BLaER1 (cell line): ENCODE measurements around the gene UBASH3A.
A peak's percentile ranks its signal among the peaks of the same experiment; 100 is the strongest.

Experiments
- H3K27ac ChIP-seq: shearing (Covaris generic); formaldehyde crosslinking; 2 replicates; pipeline ENCODE4 v1.8.1; 2022
- H3K27me3 ChIP-seq: shearing (Covaris generic); formaldehyde crosslinking; 2 replicates; pipeline ENCODE4 v1.8.1; 2022
- H3K36me3 ChIP-seq: shearing (Covaris generic); formaldehyde crosslinking; 2 replicates; pipeline ENCODE4 v1.8.1; 2022
- H3K4me1 ChIP-seq: shearing (Covaris generic); formaldehyde crosslinking; 2 replicates; pipeline ENCODE4 v1.8.1; 2022
- H3K4me2 ChIP-seq: shearing (Covaris generic); formaldehyde crosslinking; 2 replicates; pipeline ENCODE4 v1.8.1; 2022
- H3K4me3 ChIP-seq: shearing (Covaris generic); formaldehyde crosslinking; 2 replicates; pipeline ENCODE4 v1.8.1; 2022
- H3K9ac ChIP-seq: shearing (Covaris generic); formaldehyde crosslinking; 2 replicates; pipeline ENCODE4 v1.8.1; 2022
- H3K9me3 ChIP-seq: shearing (Covaris generic); formaldehyde crosslinking; 2 replicates; pipeline ENCODE4 v1.8.1; 2022
- H4K20me1 ChIP-seq: shearing (Covaris generic); formaldehyde crosslinking; 2 replicates; pipeline ENCODE4 v1.8.1; 2022
- Cebpa-rat ChIP-seq: shearing (Covaris generic); IDR thresholded peaks from 2 replicates; pipeline ENCODE4 v1.8.1; 2022

UBASH3A gene

DNA sequence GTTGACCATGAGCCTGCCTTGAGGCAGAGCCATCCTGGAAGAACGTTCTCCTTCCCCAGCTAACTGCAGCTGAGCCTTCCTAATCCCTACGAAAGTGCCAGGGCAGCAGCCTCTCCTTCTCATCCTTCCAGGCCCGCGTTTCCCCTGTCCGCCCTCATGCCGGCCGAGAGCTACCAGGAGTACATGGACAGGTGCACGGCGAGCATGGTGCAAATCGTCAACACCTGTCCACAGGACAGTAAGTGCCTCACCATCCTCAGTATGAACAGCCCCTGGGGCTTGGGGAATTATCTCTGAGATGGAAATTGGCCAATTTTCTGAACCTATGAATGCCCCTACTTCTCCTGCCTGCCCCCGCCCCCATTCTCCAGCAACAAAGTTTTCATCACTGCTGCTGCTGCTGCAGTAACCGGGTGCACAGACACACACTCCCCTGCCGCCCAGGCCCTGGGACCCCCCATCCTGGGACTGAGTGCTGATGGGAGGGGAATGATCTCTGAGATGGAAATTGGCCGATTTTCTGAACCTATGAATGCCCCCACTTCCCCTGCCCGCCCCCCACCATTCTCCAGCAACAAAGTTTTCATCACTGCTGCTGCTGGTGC is 39.6 kb downstream of the UBASH3A start:
- Histone ChIP-seq H3K4me1 (peaks cover 21% of the 10 kb centered on the region), H4K20me1 (no peaks in the 10 kb centered on the region), H3K4me3 (no peak overlapping the region), H3K9me3 (no peaks in the 10 kb centered on the region), H3K9ac (no peak overlapping the region), H3K27ac (no peak overlapping the region), H3K36me3 (no peaks in the 10 kb centered on the region), H3K4me2 (no peak overlapping the region), H3K27me3 (no peaks in the 10 kb centered on the region)
- TF ChIP-seq Cebpa-rat: no peak

DNA sequence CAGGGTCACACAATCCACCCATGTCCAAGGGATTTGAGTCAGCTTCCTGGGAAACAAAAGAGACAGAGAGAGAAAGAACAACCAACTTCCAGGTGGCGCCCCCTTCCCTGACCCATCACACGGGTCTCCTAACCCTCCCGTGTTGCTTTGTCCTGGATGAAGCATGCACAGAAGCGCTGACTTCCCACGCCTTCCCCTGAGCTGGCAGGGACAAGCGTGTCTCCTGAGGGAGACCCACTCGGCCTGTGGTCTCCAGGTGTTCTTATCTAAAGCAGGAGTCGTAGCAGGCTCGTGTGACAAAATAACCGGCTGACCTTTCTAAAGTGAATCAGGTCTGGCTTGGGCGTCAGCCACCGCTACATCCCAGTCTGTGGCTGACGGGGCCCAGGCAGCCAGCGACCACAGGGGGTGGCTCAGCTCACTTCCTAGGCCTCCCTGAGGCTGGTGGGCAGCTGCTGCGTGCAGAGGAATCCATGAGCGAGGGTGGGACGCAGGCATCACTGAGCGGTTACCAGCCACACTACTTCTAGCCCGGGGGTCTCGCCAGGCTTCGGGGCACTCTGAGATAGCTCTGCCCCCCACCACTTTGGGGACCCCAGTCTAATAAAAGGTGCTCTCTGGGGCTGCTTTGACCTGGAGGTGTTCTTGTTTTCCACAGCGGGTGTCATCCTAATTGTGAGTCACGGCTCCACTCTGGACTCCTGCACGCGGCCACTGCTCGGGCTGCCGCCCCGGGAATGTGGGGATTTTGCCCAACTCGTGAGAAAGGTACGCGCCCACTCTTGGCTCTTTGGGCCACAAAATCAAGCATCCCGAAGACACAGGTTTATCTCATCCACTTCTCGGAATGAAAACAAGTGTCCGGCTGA is 40.4 kb downstream of the UBASH3A start:
- Histone ChIP-seq H3K4me2 (no peak overlapping the region), H3K9me3 (no peaks in the 10 kb centered on the region), H3K4me1 (peaks cover 25% of the 10 kb centered on the region), H3K36me3 (no peaks in the 10 kb centered on the region), H3K9ac (no peak overlapping the region), H4K20me1 (no peaks in the 10 kb centered on the region), H3K4me3 (no peak overlapping the region), H3K27me3 (no peaks in the 10 kb centered on the region), H3K27ac (no peak overlapping the region)
- TF ChIP-seq Cebpa-rat: no peak

- no peak overlapping the region for H3K4me3 ChIP-seq
- H3K27me3 ChIP-seq: no peaks in the 10 kb centered on the region
- no peak overlapping the region for H3K4me2 ChIP-seq
- H4K20me1 ChIP-seq: no peaks in the 10 kb centered on the region
- peaks cover 25% of the 10 kb centered on the region for H3K4me1 ChIP-seq
- H3K27ac ChIP-seq: no peak overlapping the region
- H3K9me3 ChIP-seq: no peaks in the 10 kb centered on the region
- no peak overlapping the region for H3K9ac ChIP-seq
- TF ChIP-seq Cebpa-rat: no peak
- H3K36me3 ChIP-seq: no peaks in the 10 kb centered on the region
These were observed 41.0 kb downstream of the UBASH3A start for GRCh38 chr21:42444745-42445059.

GRCh38 chr21:42445311-42445710 is 41.6 kb downstream of the UBASH3A start:
- Histone ChIP-seq H3K4me3 (no peak overlapping the region), H3K9me3 (no peaks in the 10 kb centered on the region)
- TF ChIP-seq Cebpa-rat: no peak

DNA sequence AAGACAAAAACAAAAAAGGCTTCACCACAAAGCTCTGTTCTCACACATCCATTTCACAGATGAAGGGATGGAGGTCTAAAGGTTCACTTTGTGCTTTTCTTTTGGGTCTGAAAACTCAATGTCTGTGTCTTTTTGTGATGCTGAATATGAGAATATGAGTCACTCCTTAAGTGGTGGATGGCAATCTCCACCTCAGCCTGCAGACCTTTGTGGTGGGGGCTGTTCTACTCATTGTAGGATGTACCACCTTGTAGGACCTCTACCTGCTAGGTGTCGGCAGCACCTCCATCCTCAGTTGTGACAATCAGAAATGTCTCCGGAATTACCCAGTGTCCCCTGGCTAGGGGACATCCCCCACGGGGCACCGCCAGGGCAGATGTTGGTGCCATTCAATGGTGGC is 42.8 kb downstream of the UBASH3A start:
- no peak overlapping the region for H3K4me2 ChIP-seq

More at GRCh38 chr21:42445311-42445710, 41.6 kb downstream of the UBASH3A start:
- no peaks in the 10 kb centered on the region for H4K20me1 ChIP-seq
- no peak overlapping the region for H3K9ac ChIP-seq
- no peaks in the 10 kb centered on the region for H3K36me3 ChIP-seq
- H3K4me1 ChIP-seq: peaks cover 26% of the 10 kb centered on the region
- H3K27me3 ChIP-seq: no peaks in the 10 kb centered on the region
- H3K27ac ChIP-seq: no peak overlapping the region
- H3K4me2 ChIP-seq: no peak overlapping the region

GRCh38 chr21:42447182-42447581 is 43.5 kb downstream of the UBASH3A start:
- no peak for TF ChIP-seq Cebpa-rat

More for the DNA sequence above, 42.8 kb downstream of the UBASH3A start:
- Histone ChIP-seq H3K36me3 (no peaks in the 10 kb centered on the region), H3K4me1 (peaks cover 38% of the 10 kb centered on the region), H4K20me1 (no peaks in the 10 kb centered on the region), H3K27me3 (no peaks in the 10 kb centered on the region), H3K27ac (no peak overlapping the region), H3K4me3 (no peak overlapping the region), H3K9ac (no peak overlapping the region), H3K9me3 (no peaks in the 10 kb centered on the region)
- TF ChIP-seq Cebpa-rat: no peak

DNA sequence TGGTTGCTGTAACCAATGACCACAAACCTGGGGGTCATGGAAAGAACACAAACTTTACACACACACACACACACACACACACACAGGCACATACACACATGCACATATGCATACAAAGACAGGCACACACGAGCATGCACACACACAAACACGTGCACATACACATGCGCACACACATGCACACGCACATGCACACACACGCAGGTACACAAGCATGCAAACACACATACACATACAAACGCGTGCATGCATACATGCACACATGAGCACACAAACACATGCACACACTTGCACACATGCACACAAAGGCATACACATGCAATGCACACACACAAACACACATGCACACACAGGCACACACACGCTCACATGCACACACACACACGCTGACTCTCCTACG is 44.0 kb downstream of the UBASH3A start:
- Histone ChIP-seq H3K36me3 (no peaks in the 10 kb centered on the region), H3K9me3 (no peaks in the 10 kb centered on the region), H3K4me3 (no peak overlapping the region), H3K4me1 (peaks cover 50% of the 10 kb centered on the region), H3K9ac (no peak overlapping the region), H3K27me3 (no peaks in the 10 kb centered on the region), H3K4me2 (no peak overlapping the region), H3K27ac (no peak overlapping the region), H4K20me1 (no peaks in the 10 kb centered on the region)
- no peak for TF ChIP-seq Cebpa-rat

More at GRCh38 chr21:42447182-42447581, 43.5 kb downstream of the UBASH3A start:
- no peak overlapping the region for H3K9ac ChIP-seq
- no peak overlapping the region for H3K4me2 ChIP-seq
- no peak overlapping the region for H3K4me3 ChIP-seq
- H3K36me3 ChIP-seq: no peaks in the 10 kb centered on the region
- H3K27ac ChIP-seq: no peak overlapping the region
- no peaks in the 10 kb centered on the region for H4K20me1 ChIP-seq
- H3K4me1 ChIP-seq: peaks cover 44% of the 10 kb centered on the region
- no peaks in the 10 kb centered on the region for H3K9me3 ChIP-seq
- H3K27me3 ChIP-seq: no peaks in the 10 kb centered on the region

DNA sequence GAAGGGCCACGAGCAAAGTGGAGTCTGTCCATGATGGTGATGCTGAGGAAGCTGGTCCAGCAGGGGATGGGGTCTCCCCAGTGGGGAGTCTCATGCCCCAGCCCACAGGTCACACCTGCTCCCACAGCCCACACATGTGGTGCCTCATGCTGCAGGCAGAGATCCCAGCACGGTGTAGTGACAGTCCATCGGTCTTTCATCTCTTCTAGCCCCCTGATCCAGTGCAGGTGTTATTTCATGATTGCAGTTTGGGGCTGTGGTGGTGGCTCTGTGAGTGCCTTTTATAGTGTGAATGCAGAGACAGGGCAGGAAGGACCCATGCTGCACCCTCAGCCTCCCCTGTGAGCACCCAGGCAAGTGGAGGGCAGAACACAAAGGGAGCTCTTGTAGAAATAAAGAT is 45.0 kb downstream of the UBASH3A start:
- no peak overlapping the region for H3K9ac ChIP-seq
- peaks cover 59% of the 10 kb centered on the region for H3K4me1 ChIP-seq
- no peaks in the 10 kb centered on the region for H4K20me1 ChIP-seq
- H3K9me3 ChIP-seq: no peaks in the 10 kb centered on the region
- H3K27me3 ChIP-seq: no peaks in the 10 kb centered on the region
- no peak for TF ChIP-seq Cebpa-rat
- H3K4me2 ChIP-seq: no peak overlapping the region; the same call in 1 of the 2 replicates
- no peaks in the 10 kb centered on the region for H3K36me3 ChIP-seq
- H3K27ac ChIP-seq: no peak overlapping the region
- H3K4me3 ChIP-seq: no peak overlapping the region

- Histone ChIP-seq H3K36me3 (no peaks in the 10 kb centered on the region), H3K27me3 (no peaks in the 10 kb centered on the region), H4K20me1 (no peaks in the 10 kb centered on the region), H3K27ac (peak overlapping the region; percentile 62), H3K4me2 (peak overlapping the region; percentile 76), H3K4me1 (peaks cover 84% of the 10 kb centered on the region), H3K4me3 (no peak overlapping the region), H3K9me3 (no peaks in the 10 kb centered on the region), H3K9ac (peak overlapping the region; percentile 37; the same call in 1 of the 2 replicates)
- TF ChIP-seq Cebpa-rat: no peak
These were observed 48.2 kb downstream of the UBASH3A start for GRCh38 chr21:42451941-42452340.
